HG03571 (cell line): ENCODE results near the gene PTPDC1.

Experiments used
- ATAC-seq: cut with Tn5 transposase; IDR thresholded peaks from one replicate; pipeline ENCODE4 v1.9.1; 2021; ENCODE audit not compliant: unreplicated experiment

The PTPDC1 gene, protein sequence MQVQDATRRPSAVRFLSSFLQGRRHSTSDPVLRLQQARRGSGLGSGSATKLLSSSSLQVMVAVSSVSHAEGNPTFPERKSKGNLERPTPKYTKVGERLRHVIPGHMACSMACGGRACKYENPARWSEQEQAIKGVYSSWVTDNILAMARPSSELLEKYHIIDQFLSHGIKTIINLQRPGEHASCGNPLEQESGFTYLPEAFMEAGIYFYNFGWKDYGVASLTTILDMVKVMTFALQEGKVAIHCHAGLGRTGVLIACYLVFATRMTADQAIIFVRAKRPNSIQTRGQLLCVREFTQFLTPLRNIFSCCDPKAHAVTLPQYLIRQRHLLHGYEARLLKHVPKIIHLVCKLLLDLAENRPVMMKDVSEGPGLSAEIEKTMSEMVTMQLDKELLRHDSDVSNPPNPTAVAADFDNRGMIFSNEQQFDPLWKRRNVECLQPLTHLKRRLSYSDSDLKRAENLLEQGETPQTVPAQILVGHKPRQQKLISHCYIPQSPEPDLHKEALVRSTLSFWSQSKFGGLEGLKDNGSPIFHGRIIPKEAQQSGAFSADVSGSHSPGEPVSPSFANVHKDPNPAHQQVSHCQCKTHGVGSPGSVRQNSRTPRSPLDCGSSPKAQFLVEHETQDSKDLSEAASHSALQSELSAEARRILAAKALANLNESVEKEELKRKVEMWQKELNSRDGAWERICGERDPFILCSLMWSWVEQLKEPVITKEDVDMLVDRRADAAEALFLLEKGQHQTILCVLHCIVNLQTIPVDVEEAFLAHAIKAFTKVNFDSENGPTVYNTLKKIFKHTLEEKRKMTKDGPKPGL

GRCh38 chr9:94084314-94084713, at the start of gene PTPDC1:
PTPDC1 (plus strand) TSS chr9:94084464; CDS start chr9:94084531, 67 bp downstream.
- ATAC-seq = no peak

DNA sequence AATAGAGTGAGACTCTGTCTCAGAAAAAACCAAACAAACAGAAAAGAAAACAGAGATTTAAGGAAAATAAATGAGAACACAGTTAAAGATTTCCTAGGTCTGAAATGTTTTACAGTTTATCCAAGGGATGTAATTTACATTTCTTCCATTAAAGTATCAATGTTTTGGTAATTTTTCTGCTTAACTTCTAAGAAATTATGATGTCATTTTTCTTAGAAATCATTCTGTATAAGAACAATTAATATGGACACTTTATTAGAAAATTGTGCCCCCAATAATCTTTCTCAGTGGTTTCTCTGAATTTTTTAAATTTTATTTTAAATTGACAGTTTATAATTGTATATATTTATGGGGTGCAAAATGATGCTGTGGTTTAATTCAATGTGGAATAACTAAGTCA, 49.8 kb upstream of the PTPDC1 start:
- ATAC-seq = no peak

DNA sequence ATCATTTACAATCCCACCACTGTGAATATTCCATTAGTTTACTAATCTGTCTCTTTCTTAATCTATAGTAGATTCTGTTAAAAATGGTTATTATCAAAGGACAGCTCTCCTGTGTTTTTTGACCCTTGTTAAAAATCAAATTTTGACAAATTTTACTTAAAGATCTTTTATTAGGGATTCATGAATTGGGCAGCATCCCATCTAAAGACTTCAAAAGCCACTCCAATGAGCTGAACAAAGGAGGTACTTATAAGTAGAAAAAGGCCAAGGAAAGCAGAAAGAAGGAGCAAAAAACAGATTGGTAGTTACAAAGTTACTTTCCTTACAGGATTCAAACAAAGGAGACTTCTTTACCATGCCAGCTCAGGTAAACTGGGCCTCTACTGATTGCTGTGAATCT, 44.5 kb upstream of the PTPDC1 start:
- no peak for ATAC-seq

DNA sequence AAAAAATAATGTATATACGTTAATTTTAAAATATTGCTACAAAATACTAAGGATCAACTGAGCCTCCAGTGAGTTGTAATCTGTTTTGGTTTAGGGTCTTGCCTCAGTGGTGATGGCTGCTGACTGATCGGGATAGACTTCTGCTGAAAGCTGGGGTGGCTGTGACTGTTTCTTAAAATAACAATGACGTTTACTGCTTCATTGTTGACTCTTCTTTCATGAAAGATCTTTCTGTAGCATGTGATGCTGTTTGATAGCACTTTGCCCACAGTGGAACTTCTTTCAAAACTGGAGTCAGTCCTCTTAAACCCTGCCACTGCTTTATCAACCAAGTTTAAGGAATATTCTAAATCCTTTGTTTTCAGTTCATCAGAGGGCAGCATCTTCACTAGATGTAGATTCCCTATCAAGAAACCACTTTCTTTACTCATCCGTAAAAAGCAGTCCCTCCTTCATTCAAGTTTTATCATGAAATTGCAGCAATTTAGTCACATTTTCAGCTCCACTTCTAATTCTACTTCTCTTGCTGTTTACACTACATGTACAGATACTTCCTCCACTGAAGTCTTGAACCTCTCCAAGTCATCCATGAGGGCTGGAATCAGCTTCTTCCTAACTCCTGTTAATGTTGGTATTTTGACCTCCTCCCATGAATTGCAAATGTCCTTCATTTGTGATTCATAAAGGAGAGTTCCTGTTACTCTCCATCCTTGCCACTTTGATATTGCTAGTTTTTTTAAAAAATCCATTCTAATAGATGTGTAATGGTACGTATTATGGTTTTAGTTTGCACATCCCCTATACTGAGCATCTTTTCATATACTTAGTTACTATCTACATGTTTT, 41.5 kb upstream of the PTPDC1 start:
- no peak for ATAC-seq

- no peak for ATAC-seq
Observed at GRCh38 chr9:94054716-94055115, 29.5 kb upstream of the PTPDC1 start.

GRCh38 chr9:94056442-94056974, 27.8 kb upstream of the PTPDC1 start:
- no peak for ATAC-seq

DNA sequence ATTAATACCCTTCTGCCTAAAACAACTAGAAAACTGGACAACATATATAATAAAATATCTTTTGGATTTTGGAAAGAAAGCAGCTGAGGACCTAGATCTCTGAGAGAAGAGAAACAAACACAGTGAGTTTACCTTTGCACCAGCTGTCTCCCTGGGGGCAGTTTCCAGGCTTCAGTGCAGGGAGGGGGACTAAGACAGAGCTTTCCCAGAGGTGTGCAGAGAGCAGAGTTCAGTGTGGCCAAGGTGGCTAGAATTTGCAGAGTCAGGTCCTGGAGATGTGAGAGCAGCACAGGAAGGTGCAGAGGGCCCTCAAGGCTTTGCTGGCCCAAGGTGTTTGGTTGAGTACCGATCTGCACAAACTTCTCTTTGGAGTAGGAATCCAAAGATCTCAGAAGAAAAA, 26.3 kb upstream of the PTPDC1 start:
- no peak for ATAC-seq

DNA sequence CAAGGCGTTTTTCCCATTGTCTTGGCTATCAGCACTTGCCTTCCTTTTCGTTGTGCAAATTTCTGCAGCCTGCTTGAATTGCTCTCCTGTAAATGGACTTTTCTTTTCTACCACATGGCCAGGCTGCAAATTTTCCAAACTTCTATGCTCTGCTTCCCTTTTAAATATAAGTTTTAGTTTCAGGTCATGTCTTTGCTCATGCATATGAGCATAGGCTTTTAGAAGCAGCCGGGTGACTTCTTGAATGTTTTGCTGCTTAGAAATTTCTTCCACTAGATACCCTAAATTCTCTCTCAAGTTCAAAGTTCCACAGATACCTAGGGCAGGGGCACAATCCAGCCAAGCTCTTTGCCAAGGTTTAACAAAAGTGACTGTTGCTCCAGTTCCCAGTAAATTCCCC, 22.4 kb upstream of the PTPDC1 start:
- ATAC-seq = no peak

- ATAC-seq = no peak
Observed at GRCh38 chr9:94065535-94065961, 18.7 kb upstream of the PTPDC1 start.

GRCh38 chr9:94068257-94068656, 16.0 kb upstream of the PTPDC1 start:
- ATAC-seq = no peak

GRCh38 chr9:94076557-94076956, 7.7 kb upstream of the PTPDC1 start:
- no peak for ATAC-seq

DNA sequence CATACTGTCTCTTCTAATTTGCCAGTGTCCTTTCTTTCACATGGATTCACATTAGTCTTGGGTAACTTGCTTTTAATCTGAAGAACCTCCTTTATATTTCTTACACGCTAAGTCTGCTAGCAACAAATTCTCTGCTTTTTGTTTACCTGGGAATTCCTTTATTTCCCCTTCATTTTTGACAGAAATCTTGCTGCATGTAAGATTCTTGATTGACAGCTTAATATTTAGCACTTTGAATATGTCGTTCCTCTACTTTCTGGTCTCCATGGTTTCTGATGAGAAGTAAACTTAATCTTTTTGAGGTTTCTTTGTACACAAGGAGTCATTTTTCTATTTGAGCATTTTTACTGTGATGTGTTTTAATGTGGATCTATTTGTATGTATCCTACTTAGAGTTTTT, 6.2 kb upstream of the PTPDC1 start:
- no peak for ATAC-seq

GRCh38 chr9:94079236-94079635, 5.0 kb upstream of the PTPDC1 start:
- ATAC-seq = no peak

DNA sequence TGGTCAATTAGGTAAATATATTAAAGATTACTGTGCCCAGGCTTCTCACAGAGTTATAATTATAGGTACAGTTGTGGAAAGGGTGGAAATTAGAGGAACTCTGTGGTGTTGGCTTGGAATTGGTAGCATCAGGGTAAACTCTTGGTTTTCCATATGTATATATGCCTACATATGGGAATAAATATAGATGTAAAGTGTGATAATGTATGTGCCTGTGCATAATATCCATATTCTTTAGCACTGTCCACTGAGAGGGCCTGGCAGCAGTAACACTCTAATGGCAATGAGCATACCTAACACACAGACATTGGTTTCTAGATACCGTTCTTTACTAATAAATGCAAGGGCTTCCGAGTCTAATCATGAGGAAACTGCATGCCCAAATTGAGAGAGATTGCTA, 4.0 kb upstream of the PTPDC1 start:
- no peak for ATAC-seq

DNA sequence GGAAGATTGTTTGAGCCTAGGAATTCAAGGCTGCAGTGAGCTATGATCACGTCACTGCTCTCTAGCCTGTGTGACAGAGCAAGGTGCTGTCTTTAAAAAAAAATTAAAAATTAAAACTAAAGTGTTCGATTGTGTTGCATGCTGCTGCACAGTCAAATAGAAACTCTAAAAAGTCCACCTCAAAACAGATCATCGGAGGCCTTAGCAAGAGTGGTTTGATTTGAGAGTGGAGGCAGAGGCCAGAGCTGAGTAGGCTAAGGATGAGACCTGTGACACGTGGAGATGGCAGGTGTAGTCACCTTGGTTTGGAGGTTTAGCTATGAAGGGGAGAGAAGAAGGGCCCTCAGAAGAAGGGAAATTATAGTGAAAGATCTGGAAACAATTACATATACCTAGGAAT, 2.8 kb upstream of the PTPDC1 start:
- ATAC-seq = no peak

- ATAC-seq = no peak
Observed at GRCh38 chr9:94081864-94082463, 2.3 kb upstream of the PTPDC1 start.

DNA sequence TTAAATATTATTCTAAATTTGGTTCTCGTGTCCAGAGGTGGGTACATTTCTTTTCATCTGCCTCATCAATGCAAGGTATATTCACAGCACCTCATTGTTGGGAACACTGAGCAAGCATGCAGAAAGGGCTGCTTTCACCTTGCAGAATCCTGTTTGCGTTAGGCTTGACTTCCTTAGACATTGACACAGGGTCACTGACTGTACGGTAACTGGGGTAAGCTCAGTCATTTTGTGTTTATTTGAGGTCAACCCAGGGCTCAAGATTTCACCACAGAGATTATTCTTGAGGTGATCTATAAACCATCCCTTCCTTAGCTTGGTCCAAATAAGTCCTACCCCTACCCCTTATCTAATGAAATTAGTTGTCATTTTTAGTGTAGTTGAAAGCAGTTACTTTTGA, 1.7 kb upstream of the PTPDC1 start:
- no peak for ATAC-seq

DNA sequence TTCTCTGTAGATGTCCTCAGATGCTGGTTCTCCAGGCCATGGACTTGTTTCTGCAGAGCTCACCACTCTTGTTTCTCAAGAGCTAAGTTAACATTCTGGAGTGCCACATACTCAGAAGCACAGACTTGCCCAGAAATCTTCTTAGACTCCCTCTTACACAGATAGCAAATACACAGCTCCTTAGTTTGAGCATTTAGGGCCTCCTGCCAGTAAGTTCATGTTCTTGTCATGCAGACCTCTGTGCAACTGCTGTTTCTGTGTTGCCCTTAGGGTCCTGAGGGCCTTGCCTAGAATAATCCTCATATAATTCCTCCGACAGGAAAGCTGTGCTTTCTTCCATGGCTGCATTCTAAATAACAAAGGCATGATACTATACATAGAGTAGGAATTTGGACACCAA, 1.3 kb upstream of the PTPDC1 start:
- ATAC-seq = no peak

DNA sequence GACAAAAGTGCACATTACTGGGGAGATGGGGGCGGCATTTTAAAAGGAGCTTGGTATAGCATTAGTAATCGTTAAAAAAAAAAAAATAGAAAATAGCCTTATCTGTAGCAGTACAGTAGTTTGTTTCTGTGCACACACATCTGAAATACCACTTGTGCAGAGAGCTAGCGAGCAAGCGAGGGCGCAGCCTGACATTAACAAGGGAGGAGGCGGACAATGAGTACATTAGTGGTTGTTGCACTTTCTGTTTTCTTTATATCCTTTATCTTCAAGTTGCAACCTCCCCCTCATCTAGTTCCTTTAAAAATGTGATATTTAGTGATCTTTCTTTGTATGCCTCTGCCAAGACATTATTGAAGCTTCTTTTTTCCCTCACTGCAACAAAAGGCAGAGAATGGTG, 880 bp upstream of the PTPDC1 start:
- ATAC-seq = no peak

GRCh38 chr9:94085062-94085639, 887 bp downstream of the PTPDC1 start:
- no peak for ATAC-seq
